Muscle layer of colon (tissue), 2 donors: ENCODE results near the gene BEND7.
A peak's percentile ranks its signal among the peaks of the same experiment; 100 is the strongest.
"Not testable (repeated sequence)": the region's sequence is repeated elsewhere in the genome, so short reads cannot be mapped to it uniquely, and the experiment has no call there.

Source experiments
- H3K27ac ChIP-seq: one replicate; pipeline ENCODE4 v1.7.0; 2013; ENCODE audit warnings: low read depth, mild to moderate bottlenecking, low read length, moderate library complexity
- H3K27me3 ChIP-seq, 2 donors: one replicate each; pipeline ENCODE4 v1.7.0; 2013; ENCODE audit warnings: low read length in 2 of 2, mild to moderate bottlenecking in 2 of 2; ENCODE audit not compliant: insufficient read depth in 2 of 2, control insufficient read depth in 1 of 2
- H3K36me3 ChIP-seq: one replicate; pipeline ENCODE4 v1.7.0; 2013; ENCODE audit warnings: mild to moderate bottlenecking, low read length; ENCODE audit not compliant: insufficient read depth
- H3K4me1 ChIP-seq: one replicate; pipeline ENCODE4 v1.7.0; 2013; ENCODE audit warnings: mild to moderate bottlenecking, low read length; ENCODE audit not compliant: insufficient read depth
- H3K4me3 ChIP-seq, 2 donors: one replicate each; pipeline ENCODE4 v1.7.0; 2013; ENCODE audit warnings: low read length in 2 of 2, low read depth in 1 of 2, mild to moderate bottlenecking in 1 of 2, moderate library complexity in 1 of 2
- H3K9ac ChIP-seq: one replicate; pipeline ENCODE4 v1.7.0; 2013; ENCODE audit warnings: low read length
- H3K9me3 ChIP-seq: one replicate; pipeline ENCODE4 v1.7.0; 2013; ENCODE audit warnings: mild to moderate bottlenecking, low read length
- donor health status: abdominal sarcoma.
- donor health status: Adenocarcinoma of cecum.

BEND7 gene

GRCh38 chr10:13439313-13440184 is 89.3 kb downstream of the BEND7 start:
- H3K27me3 ChIP-seq, result peaks cover 0 to 14% of the 10 kb centered on the region in 2 donors
- peak overlapping the region; percentile 27 for H3K9ac ChIP-seq
- no peak overlapping the region for H3K27ac ChIP-seq
- H3K4me3 ChIP-seq, result peak overlapping the region; percentile 38 to 53
- H3K9me3 ChIP-seq, result no peaks in the 10 kb centered on the region
- H3K4me1 ChIP-seq, result peaks cover 16% of the 10 kb centered on the region
- no peaks in the 10 kb centered on the region for H3K36me3 ChIP-seq

DNA sequence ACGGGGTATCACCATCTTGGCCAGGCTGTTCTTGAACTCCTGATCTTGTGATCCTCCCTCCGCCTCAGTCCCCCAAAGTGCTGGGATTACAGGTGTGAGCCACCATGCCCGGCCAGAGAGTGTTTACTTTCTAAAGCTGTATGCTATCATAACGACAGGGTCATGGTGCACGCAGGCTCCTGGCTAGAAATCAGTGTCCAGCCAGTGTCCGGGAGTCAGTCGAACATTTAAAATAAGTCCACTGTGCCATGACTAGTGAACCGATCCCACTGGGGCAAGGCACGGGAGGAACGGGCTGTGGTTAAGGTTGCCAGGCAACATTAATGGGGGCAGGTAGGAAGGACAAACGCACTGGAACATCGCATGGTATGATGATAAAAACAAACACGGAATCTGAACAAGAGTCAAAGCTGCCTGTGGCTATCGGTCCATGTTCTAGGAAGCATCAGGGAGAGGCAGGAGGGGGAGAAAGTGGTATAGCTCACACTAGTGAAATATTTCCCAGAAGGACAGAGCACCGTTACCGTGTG is 91.7 kb downstream of the BEND7 start:
- Histone ChIP-seq H3K9me3 (no peaks in the 10 kb centered on the region), H3K27me3 (peaks cover 0 to 14% of the 10 kb centered on the region in 2 donors), H3K36me3 (no peaks in the 10 kb centered on the region), H3K4me1 (peaks cover 16% of the 10 kb centered on the region), H3K4me3 (no peak overlapping the region), H3K27ac (no peak overlapping the region), H3K9ac (no peak overlapping the region)

GRCh38 chr10:13427943-13428342 is 100.9 kb downstream of the BEND7 start:
- H3K9me3 ChIP-seq, H3K4me3 ChIP-seq, H3K4me1 ChIP-seq: not testable (repeated sequence)

DNA sequence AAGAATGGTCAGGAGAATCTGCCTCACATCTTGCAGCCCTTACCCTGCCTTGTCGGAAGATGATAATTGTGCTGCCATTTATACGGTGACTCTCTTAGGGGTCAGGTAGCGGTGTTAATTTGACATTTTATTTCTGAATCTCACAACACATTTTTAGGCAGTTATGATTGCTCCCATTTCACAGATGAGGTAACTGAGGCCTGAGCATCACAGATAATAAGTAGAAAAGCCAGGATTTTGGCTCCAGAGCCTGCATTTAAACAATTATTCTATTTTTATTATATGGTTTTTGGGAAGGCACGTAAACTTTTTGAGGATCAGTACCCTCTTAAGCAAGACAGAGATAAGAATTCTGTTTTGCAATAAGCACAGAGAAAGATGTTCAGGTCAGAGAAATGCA is 103.4 kb downstream of the BEND7 start:
- no peaks in the 10 kb centered on the region for H3K27me3 ChIP-seq
- H3K27ac ChIP-seq, result no peak overlapping the region
- no peak overlapping the region for H3K4me3 ChIP-seq
- H3K36me3 ChIP-seq, result no peaks in the 10 kb centered on the region
- H3K9me3 ChIP-seq, result no peaks in the 10 kb centered on the region
- H3K4me1 ChIP-seq, result no peaks in the 10 kb centered on the region
- no peak overlapping the region for H3K9ac ChIP-seq

More at GRCh38 chr10:13427943-13428342, 100.9 kb downstream of the BEND7 start:
- H3K36me3 ChIP-seq, H3K9ac ChIP-seq, H3K27me3 ChIP-seq, H3K27ac ChIP-seq: not testable (repeated sequence)

GRCh38 chr10:13422800-13423199 is 106.0 kb downstream of the BEND7 start:
- no peak overlapping the region for H3K9ac ChIP-seq
- no peaks in the 10 kb centered on the region for H3K9me3 ChIP-seq
- H3K27me3 ChIP-seq, result no peaks in the 10 kb centered on the region
- H3K27ac ChIP-seq, result no peak overlapping the region
- no peak overlapping the region for H3K4me3 ChIP-seq
- no peaks in the 10 kb centered on the region for H3K36me3 ChIP-seq
- H3K4me1 ChIP-seq, result no peaks in the 10 kb centered on the region

GRCh38 chr10:13421382-13421917 is 107.4 kb downstream of the BEND7 start:
- no peaks in the 10 kb centered on the region for H3K9me3 ChIP-seq

GRCh38 chr10:13420532-13421307 is 108.1 kb downstream of the BEND7 start:
- Histone ChIP-seq H3K27ac (no peak overlapping the region), H3K4me1 (no peaks in the 10 kb centered on the region), H3K9me3 (no peaks in the 10 kb centered on the region), H3K27me3 (no peaks in the 10 kb centered on the region), H3K4me3 (no peak overlapping the region), H3K9ac (no peak overlapping the region), H3K36me3 (no peaks in the 10 kb centered on the region)

More at GRCh38 chr10:13421382-13421917, 107.4 kb downstream of the BEND7 start:
- H3K27me3 ChIP-seq, result no peaks in the 10 kb centered on the region
- no peaks in the 10 kb centered on the region for H3K4me1 ChIP-seq
- no peak overlapping the region for H3K4me3 ChIP-seq
- H3K36me3 ChIP-seq, result no peaks in the 10 kb centered on the region
- H3K27ac ChIP-seq, result no peak overlapping the region
- H3K9ac ChIP-seq, result no peak overlapping the region

DNA sequence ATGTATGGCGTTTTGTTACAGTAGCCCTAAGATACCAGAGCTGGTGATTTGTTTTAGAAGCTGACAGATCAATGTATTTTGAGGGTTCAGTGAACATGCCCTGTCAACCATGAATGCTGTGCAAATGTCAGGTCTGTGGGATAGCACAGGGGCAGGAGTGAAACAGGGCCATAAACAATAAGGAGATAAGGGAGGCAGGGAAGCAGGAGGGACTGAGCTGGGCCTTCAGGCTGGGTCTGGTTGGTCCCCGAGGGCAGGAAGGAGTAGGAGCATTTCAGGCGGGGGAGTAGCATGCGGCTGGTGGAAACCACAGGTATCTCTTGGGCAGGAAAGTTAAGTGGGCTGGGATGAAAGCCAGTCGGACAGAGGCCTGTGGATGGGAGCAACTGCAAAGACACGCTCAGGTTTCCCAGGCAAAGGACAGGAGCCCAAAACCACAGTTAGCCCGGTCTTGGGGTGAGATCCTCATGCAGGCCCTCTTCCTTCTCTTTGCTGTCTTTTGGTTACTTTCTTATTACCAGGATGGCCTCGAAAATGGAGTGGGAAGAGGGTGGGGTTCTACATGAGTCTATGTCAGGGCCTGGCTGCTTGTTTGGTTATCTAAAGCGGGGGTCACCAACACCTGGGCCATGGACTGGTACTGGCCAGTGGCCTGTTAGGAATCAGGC is 111.2 kb downstream of the BEND7 start:
- Histone ChIP-seq H3K9ac (no peak overlapping the region), H3K27ac (no peak overlapping the region), H3K27me3 (no peaks in the 10 kb centered on the region), H3K9me3 (peaks cover 5% of the 10 kb centered on the region), H3K4me1 (no peaks in the 10 kb centered on the region), H3K36me3 (no peaks in the 10 kb centered on the region), H3K4me3 (no peak overlapping the region)

- Histone ChIP-seq H3K4me1 (no peaks in the 10 kb centered on the region), H3K4me3 (no peak overlapping the region), H3K36me3 (no peaks in the 10 kb centered on the region), H3K9me3 (peaks cover 5% of the 10 kb centered on the region), H3K27ac (no peak overlapping the region), H3K27me3 (no peaks in the 10 kb centered on the region), H3K9ac (no peak overlapping the region)
Observed at GRCh38 chr10:13416760-13417159, 112.1 kb downstream of the BEND7 start.

- Histone ChIP-seq H3K9me3 (peaks cover 5% of the 10 kb centered on the region), H3K27me3 (no peaks in the 10 kb centered on the region), H3K36me3 (no peaks in the 10 kb centered on the region), H3K9ac (no peak overlapping the region), H3K4me1 (no peaks in the 10 kb centered on the region), H3K27ac (no peak overlapping the region), H3K4me3 (no peak overlapping the region)
Observed at GRCh38 chr10:13414855-13415254, 114.0 kb downstream of the BEND7 start.

- no peaks in the 10 kb centered on the region for H3K36me3 ChIP-seq
- H3K27me3 ChIP-seq, result no peaks in the 10 kb centered on the region
- no peaks in the 10 kb centered on the region for H3K4me1 ChIP-seq
- peaks cover 5% of the 10 kb centered on the region for H3K9me3 ChIP-seq
- H3K9ac ChIP-seq, result no peak overlapping the region
- no peak overlapping the region for H3K4me3 ChIP-seq
- no peak overlapping the region for H3K27ac ChIP-seq
Observed at GRCh38 chr10:13414137-13414536, 114.7 kb downstream of the BEND7 start.
